Smooth muscle cell (in vitro differentiated cells): ENCODE results near the gene HRH2. TPM values are rescaled to one million over a fixed set of nuclear protein-coding genes. Genes with fewer than 3 reads are reported as not detected.

Source experiments
- DNase-seq: peaks from one replicate; lab custom pipeline; 2025; ENCODE audit not compliant: unreplicated experiment; lab: John Stamatoyannopoulos, UW
- H2AFZ ChIP-seq: fragments of 200-600 bp; sonication (generic); 2 replicates; pipeline ENCODE4 v1.6.0; 2016; ENCODE audit warnings: antibody characterized with exemption, low read depth, mild to moderate bottlenecking
- H3F3A ChIP-seq: fragments of 200-600 bp; sonication (generic); 2 replicates; pipeline ENCODE4 v1.6.0; 2017; ENCODE audit warnings: antibody characterized with exemption, low read depth
- H3K27ac ChIP-seq: fragments of 200-600 bp; sonication (generic); 2 replicates; pipeline ENCODE4 v1.5.1; 2016; ENCODE audit warnings: low read depth, mild to moderate bottlenecking
- H3K27me3 ChIP-seq: fragments of 200-600 bp; sonication (generic); 2 replicates; pipeline ENCODE4 v1.6.1; 2016; ENCODE audit warnings: low read depth, mild to moderate bottlenecking
- H3K36me3 ChIP-seq: fragments of 200-600 bp; sonication (generic); 2 replicates; pipeline ENCODE4 v1.5.1; 2016; ENCODE audit warnings: low read depth
- H3K4me1 ChIP-seq: fragments of 200-600 bp; sonication (generic); 2 replicates; pipeline ENCODE4 v1.5.1; 2016; ENCODE audit warnings: low read depth
- H3K4me2 ChIP-seq: fragments of 200-600 bp; sonication (generic); 2 replicates; pipeline ENCODE4 v1.6.0; 2016; ENCODE audit warnings: mild to moderate bottlenecking
- H3K4me3 ChIP-seq: fragments of 200-600 bp; sonication (generic); 2 replicates; pipeline ENCODE4 v1.5.1; 2016; ENCODE audit warnings: mild to moderate bottlenecking
- H3K79me2 ChIP-seq: fragments of 200-600 bp; sonication (generic); 2 replicates; pipeline ENCODE4 v1.6.0; 2016; ENCODE audit warnings: low read depth, mild to moderate bottlenecking
- H3K9ac ChIP-seq: fragments of 200-600 bp; sonication (generic); 2 replicates; pipeline ENCODE4 v1.6.0; 2016; ENCODE audit warnings: low read depth
- H3K9me3 ChIP-seq: fragments of 200-600 bp; sonication (generic); replicated peaks from 2 replicates; pipeline ENCODE4 v1.5.1; 2016; ENCODE audit warnings: low read depth
- H4K20me1 ChIP-seq: fragments of 200-600 bp; sonication (generic); 2 replicates; pipeline ENCODE4 v1.6.0; 2016; ENCODE audit warnings: low read depth
- CTCF ChIP-seq: fragments of 200-600 bp; sonication (generic); IDR thresholded peaks from 2 replicates; pipeline ENCODE4 v1.5.1; 2017; ENCODE audit warnings: borderline replicate concordance, mild to moderate bottlenecking, antibody characterized with exemption; ENCODE audit not compliant: insufficient read depth, poor library complexity, severe bottlenecking
- WGBS: methylation state at CpG from one replicate; pipeline ENCODE4 v1.1.7; 2016; ENCODE audit warnings: low lambda C conversion rate; 5-methylcytosine and 5-hydroxymethylcytosine counted together
- polyA plus RNA-seq: library from polyadenylated mRNA; unstranded; fragments of >200 nt; fragmentation: Nextera tagmentation; extraction: Ambion mirVana; gene quantifications from 2 replicates; pipeline ENCODE4 v1.2.1, GENCODE V29; 2016
- total RNA-seq: library from RNA; depleted of rRNA; stranded (reverse); fragments of >200 nt; gene quantifications from 2 replicates; pipeline ENCODE4 v1.2.3, GENCODE V29; 2014

HRH2 gene
- total and polyA plus RNA-seq, 2 experiments from 2014 or later, result 0.57 to 0.63 TPM

GRCh38 chr5:175749591-175749990 is 91.7 kb downstream of the HRH2 start:
- no peaks in the 10 kb centered on the region for H3F3A ChIP-seq
- DNase-seq, result no peak
- peaks cover 7% of the 10 kb centered on the region for H3K27me3 ChIP-seq
- H3K9ac ChIP-seq, result no peak overlapping the region
- H3K27ac ChIP-seq, result no peak overlapping the region
- no peaks in the 10 kb centered on the region for H3K4me1 ChIP-seq
- TF ChIP-seq CTCF, result no peak
- no peak overlapping the region for H3K4me2 ChIP-seq
- H3K4me3 ChIP-seq, result no peak overlapping the region
- 85% methylated on average over 4 of the region's 4 CpGs for WGBS
- no peak overlapping the region for H2AFZ ChIP-seq
- no peaks in the 10 kb centered on the region for H3K79me2 ChIP-seq
- no peaks in the 10 kb centered on the region for H3K36me3 ChIP-seq
- no peaks in the 10 kb centered on the region for H4K20me1 ChIP-seq
- H3K9me3 ChIP-seq, result no peaks in the 10 kb centered on the region

- DNase-seq, result no peak
- Histone ChIP-seq H3K27me3 (peaks cover 7% of the 10 kb centered on the region), H3F3A (no peaks in the 10 kb centered on the region), H3K9ac (no peak overlapping the region), H3K9me3 (no peaks in the 10 kb centered on the region), H2AFZ (no peak overlapping the region), H3K27ac (no peak overlapping the region), H3K36me3 (no peaks in the 10 kb centered on the region), H3K4me2 (no peak overlapping the region), H3K4me1 (no peaks in the 10 kb centered on the region), H3K4me3 (no peak overlapping the region), H3K79me2 (no peaks in the 10 kb centered on the region), H4K20me1 (no peaks in the 10 kb centered on the region)
- TF ChIP-seq CTCF, result no peak
- 72% methylated on average over 14 of the region's 14 CpGs for WGBS
Measured at GRCh38 chr5:175750511-175750931, 92.7 kb downstream of the HRH2 start.

- no peaks in the 10 kb centered on the region for H4K20me1 ChIP-seq
- no peak for TF ChIP-seq CTCF
- no peak overlapping the region for H3K4me3 ChIP-seq
- H3K9ac ChIP-seq, result no peak overlapping the region
- no peaks in the 10 kb centered on the region for H3F3A ChIP-seq
- no peaks in the 10 kb centered on the region for H3K9me3 ChIP-seq
- WGBS, result 89% methylated on average over 5 of the region's 5 CpGs
- no peaks in the 10 kb centered on the region for H3K4me1 ChIP-seq
- DNase-seq, result no peak
- no peaks in the 10 kb centered on the region for H3K79me2 ChIP-seq
- H2AFZ ChIP-seq, result no peak overlapping the region
- no peak overlapping the region for H3K4me2 ChIP-seq
- H3K27me3 ChIP-seq, result peaks cover 7% of the 10 kb centered on the region
- H3K27ac ChIP-seq, result no peak overlapping the region
- no peaks in the 10 kb centered on the region for H3K36me3 ChIP-seq
Measured at GRCh38 chr5:175751369-175751768, 93.5 kb downstream of the HRH2 start.

- Histone ChIP-seq H3K4me2 (no peak overlapping the region), H3K4me3 (no peak overlapping the region), H3K27me3 (peaks cover 7% of the 10 kb centered on the region), H3K79me2 (no peaks in the 10 kb centered on the region), H3F3A (no peaks in the 10 kb centered on the region), H3K27ac (no peak overlapping the region), H3K36me3 (no peaks in the 10 kb centered on the region), H3K4me1 (no peaks in the 10 kb centered on the region), H3K9me3 (no peaks in the 10 kb centered on the region), H4K20me1 (no peaks in the 10 kb centered on the region), H2AFZ (no peak overlapping the region), H3K9ac (no peak overlapping the region)
- TF ChIP-seq CTCF, result no peak
- no peak for DNase-seq
- WGBS, result 66% methylated on average over 10 of the region's 10 CpGs
Measured at GRCh38 chr5:175752826-175753535, 95.1 kb downstream of the HRH2 start.
